GM13976 (cell line): ENCODE measurements around the gene ITGB6.

Experiments
- DNase-seq: peaks from one replicate; pipeline ENCODE4 v3.0.0; 2012; ENCODE audit warnings: low spot score
- CTCF ChIP-seq: IDR thresholded peaks from 2 replicates; pipeline ENCODE4 v1.5.1; 2012; ENCODE audit warnings: borderline replicate concordance, mild to moderate bottlenecking; ENCODE audit not compliant: insufficient read depth; ENCODE audit errors: extremely low read depth, missing control alignments, control extremely low read depth
- in situ Hi-C: fragments of 300-500 bp; cut with MboI; formaldehyde crosslinking; loops from one replicate; pipeline ENCODE4 v1.12.0; 2022; ENCODE audit warnings: low sequenced_read_pairs, mixed read lengths, inconsistent platforms; ENCODE audit not compliant: unreplicated experiment

Gene ITGB6

GRCh38 chr2:160169988-160170387, 30.1 kb downstream of the ITGB6 start:
- DNase-seq: no peak
- TF ChIP-seq CTCF: no peak
- in situ Hi-C loops: no loop called here

- in situ Hi-C loops: no loop called here
- no peak for TF ChIP-seq CTCF
- DNase-seq: no peak
Observed at GRCh38 chr2:160169471-160169870, 30.6 kb downstream of the ITGB6 start.

- in situ Hi-C loops: no loop called here
- no peak for TF ChIP-seq CTCF
- DNase-seq: no peak
Observed at GRCh38 chr2:160168878-160169277, 31.2 kb downstream of the ITGB6 start.

GRCh38 chr2:160167089-160167740, 32.9 kb downstream of the ITGB6 start:
- in situ Hi-C loops: no loop called here
- no peak for DNase-seq
- TF ChIP-seq CTCF: no peak

GRCh38 chr2:160165996-160166395, 34.1 kb downstream of the ITGB6 start:
- TF ChIP-seq CTCF: no peak
- in situ Hi-C loops: no loop called here
- DNase-seq: no peak

GRCh38 chr2:160165081-160165480, 35.0 kb downstream of the ITGB6 start:
- no peak for DNase-seq
- TF ChIP-seq CTCF: no peak
- in situ Hi-C loops: no loop called here
